GM13976 (cell line): Measurements from ENCODE around the gene GABRB1.

Experiments
- DNase-seq: peaks from one replicate; pipeline ENCODE4 v3.0.0; 2012; ENCODE audit warnings: low spot score
- in situ Hi-C: fragments of 300-500 bp; cut with MboI; formaldehyde crosslinking; loops from one replicate; pipeline ENCODE4 v1.12.0; 2022; ENCODE audit warnings: low sequenced_read_pairs, mixed read lengths, inconsistent platforms; ENCODE audit not compliant: unreplicated experiment
- TF ChIP-seq, protein P1 (sequence below): IDR thresholded peaks from 2 replicates; pipeline ENCODE4 v1.5.1; 2012; ENCODE audit warnings: borderline replicate concordance, mild to moderate bottlenecking; ENCODE audit not compliant: insufficient read depth; ENCODE audit errors: extremely low read depth, missing control alignments, control extremely low read depth

GABRB1 gene

DNA sequence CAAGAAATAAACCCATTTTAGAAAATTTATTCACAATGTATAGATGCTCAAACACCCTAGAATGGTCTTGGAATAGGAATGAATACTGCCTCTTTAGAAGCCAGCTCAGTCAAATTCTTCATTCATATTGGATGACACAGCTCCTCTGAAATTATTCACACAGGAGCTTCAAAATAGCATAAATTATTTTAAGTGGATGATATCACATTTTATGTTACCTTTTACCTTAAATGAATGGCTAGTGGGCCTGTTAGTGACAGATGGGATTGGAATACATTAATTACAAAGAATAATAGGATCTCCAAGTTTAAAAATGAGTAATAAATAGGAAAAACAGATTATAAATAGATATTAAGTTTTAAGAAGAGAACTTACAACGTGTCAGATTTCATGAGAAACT lies 184.4 kb downstream of the GABRB1 start:
- in situ Hi-C loops: no loop called here
- DNase-seq: no peak
- TF ChIP-seq, protein P1, sequence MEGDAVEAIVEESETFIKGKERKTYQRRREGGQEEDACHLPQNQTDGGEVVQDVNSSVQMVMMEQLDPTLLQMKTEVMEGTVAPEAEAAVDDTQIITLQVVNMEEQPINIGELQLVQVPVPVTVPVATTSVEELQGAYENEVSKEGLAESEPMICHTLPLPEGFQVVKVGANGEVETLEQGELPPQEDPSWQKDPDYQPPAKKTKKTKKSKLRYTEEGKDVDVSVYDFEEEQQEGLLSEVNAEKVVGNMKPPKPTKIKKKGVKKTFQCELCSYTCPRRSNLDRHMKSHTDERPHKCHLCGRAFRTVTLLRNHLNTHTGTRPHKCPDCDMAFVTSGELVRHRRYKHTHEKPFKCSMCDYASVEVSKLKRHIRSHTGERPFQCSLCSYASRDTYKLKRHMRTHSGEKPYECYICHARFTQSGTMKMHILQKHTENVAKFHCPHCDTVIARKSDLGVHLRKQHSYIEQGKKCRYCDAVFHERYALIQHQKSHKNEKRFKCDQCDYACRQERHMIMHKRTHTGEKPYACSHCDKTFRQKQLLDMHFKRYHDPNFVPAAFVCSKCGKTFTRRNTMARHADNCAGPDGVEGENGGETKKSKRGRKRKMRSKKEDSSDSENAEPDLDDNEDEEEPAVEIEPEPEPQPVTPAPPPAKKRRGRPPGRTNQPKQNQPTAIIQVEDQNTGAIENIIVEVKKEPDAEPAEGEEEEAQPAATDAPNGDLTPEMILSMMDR: no peak

DNA sequence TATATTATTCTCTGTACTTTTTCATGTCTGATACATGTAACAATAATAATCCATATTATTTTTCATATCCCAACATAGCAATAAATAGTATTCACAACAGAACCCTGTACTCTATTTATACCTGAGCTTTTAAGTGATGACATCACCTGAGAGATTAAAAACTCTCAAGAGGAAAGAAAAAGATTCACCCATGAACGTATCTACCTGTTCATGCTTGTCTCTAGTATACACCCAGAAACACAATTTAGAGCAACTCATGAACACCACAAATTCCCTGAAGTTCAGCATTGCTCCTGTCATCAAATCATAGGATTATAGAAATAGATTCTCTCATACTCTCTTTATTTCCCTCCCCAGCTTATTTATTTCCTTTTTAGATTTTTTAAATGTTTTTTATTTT lies 185.9 kb downstream of the GABRB1 start:
- DNase-seq: no peak
- in situ Hi-C loops: no loop called here
- TF ChIP-seq, protein P1: no peak

DNA sequence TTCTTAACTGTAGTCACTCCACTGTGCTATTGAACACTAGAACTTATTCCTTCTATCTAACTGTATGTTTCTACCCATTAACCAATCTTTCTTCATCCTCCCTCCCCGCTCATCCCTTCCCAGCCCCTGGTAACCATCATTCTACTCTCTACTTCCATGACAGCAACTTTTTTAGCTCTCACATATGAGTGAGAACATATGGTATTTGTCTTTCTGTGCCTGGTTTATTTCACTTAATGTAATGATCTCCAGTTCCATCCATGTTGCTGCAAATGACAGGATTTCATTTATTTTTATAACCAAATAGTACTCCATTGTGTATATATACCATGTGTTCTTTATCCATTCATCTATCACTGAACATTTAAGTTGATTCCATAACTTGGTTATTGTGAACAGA lies 186.5 kb downstream of the GABRB1 start:
- DNase-seq: no peak
- in situ Hi-C loops: no loop called here
- TF ChIP-seq, protein P1: no peak

DNA sequence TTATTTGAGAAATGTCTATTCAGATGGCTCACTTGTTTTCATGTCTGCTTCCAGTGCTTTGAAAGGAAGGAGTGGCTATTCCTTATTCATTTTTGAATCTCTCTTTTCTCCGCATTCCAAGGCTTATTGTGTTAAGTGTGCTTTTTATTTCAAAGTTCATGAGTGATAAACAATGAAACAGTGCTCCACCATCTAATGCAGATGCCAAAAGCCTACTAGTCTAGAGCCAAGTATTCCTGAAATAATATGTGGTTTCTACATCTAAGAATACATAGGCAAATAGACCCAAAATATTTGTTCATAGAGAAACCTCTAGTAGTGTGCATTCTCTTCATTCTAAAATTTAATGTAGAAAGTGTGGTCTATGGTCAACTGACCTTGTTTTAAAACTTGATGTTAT lies 187.3 kb downstream of the GABRB1 start:
- in situ Hi-C loops: no loop called here
- no peak for DNase-seq
- TF ChIP-seq, protein P1: no peak

DNA sequence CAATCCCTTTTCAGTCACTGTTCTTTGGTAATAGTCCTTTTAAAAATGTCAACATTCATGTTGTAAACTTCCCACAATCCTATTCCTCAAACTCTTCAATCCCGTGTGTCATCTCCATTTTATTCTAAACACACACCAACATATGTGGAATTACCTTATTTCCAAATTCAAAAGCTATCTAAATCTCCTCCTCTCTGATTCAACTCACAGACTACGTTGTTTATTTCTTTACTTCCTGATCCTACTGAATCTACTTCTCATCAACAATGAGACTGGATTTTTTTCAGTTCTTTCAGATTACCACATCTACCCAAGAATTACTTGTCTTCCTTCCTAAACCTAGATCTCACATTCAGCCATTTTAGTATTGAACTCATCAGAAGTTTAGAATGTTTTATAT lies 188.2 kb downstream of the GABRB1 start:
- in situ Hi-C loops: no loop called here
- DNase-seq: no peak
- TF ChIP-seq, protein P1: no peak

DNA sequence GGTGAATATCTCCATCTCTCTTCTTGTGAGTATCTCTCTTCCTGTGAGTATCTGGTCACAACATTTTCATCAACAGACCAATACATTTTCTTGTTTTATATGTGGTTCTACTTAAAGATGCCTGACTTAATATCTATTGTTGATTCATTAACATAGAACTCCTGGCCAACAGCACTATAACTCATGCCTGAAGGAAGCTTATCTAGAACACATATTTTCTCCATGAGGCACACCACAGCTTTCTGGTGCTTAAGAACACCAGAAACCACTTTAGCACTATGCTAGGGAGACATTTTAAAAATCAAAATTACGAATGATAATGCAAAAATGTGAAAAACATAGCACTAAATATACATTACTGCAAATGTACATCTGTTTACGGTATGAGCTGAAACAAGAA lies 190.4 kb downstream of the GABRB1 start:
- in situ Hi-C loops: no loop called here
- TF ChIP-seq, protein P1: no peak
- DNase-seq: no peak

DNA sequence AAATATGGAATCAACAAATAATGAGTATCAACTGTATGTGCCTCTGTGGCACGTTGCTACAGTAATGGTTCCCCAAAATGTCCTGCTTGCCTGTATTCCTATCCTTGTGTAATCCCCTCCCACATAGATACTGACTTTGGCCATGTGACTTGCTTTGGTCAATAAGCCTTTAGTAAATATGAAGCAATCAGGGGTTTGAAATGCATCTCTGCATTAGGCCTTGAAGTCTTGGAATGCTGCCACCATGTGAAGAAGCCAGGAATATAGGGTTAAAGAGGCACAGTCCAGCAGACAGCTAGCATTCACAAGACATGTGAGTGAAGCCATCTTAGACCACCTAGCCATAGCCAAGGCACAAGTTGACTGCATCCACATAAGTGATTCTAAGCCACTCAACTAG lies 190.9 kb downstream of the GABRB1 start:
- in situ Hi-C loops: no loop called here
- TF ChIP-seq, protein P1: no peak

More for the DNA sequence above, 190.9 kb downstream of the GABRB1 start:
- no peak for DNase-seq
